Fibroblast of mammary gland (primary cell): ENCODE results near the gene DOK1.

Experiments used
- DNase-seq: peaks from one replicate; pipeline ENCODE4 v3.0.0-alpha.2; 2010; ENCODE audit warnings: low read depth
- H3K4me3 ChIP-seq: 2 replicates; pipeline ENCODE4 v1.5.1; 2011; ENCODE audit warnings: low read depth, mild to moderate bottlenecking, low read length, moderate library complexity; ENCODE audit not compliant: control insufficient read depth
- CTCF ChIP-seq: conservative IDR thresholded peaks from 2 replicates; pipeline ENCODE4 v1.5.1; 2011; ENCODE audit warnings: low read depth, low read length, inconsistent platforms; ENCODE audit not compliant: control insufficient read depth, insufficient read depth

The DOK1 gene

DNA sequence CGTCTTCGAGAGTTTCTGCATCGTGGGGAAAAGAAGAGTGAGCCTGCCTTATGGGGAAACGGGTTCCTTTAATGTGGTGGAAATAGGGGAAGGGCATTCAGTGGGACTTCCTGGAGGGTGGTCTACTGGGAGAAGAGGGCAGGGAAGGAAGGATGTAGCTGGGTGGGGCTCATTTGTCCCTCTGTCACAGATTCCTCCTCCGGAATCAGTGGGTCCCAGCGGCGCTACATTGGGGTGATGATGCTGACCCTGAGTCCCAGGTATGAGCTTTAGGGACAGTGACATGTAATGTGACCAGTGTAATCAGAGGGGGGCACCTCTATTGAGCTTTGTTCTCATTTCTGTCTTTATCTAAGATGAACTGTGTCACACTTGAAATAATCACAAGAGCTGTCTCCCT, 22.9 kb upstream of the DOK1 start:
- TF ChIP-seq CTCF, result no peak
- no peak for DNase-seq
- H3K4me3 ChIP-seq, result no peak overlapping the region

GRCh38 chr2:74532222-74532621, 22.3 kb upstream of the DOK1 start:
- peak; percentile 76 for DNase-seq
- TF ChIP-seq CTCF, result peak; percentile 38
- no peak overlapping the region for H3K4me3 ChIP-seq

DNA sequence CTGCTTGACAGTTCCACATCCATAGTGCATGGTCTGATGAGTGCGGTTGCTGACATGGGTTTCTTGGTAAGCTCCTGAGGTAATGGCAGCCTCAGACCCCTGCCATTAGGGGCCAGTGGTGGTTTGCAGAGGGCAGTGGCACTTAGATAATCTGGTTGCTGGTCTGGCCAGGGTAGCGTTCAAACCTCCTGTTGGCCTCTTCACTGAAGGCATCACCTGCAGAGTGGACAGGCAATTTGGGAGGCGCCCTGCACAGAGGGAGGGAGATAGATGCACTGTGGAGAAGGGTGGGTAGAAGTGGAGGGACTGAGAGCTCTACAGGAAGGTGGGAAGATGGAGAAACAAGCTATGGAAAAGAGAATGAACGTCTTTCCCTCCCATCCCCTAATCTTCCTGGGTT, 21.1 kb upstream of the DOK1 start:
- TF ChIP-seq CTCF, result no peak
- no peak overlapping the region for H3K4me3 ChIP-seq
- DNase-seq, result no peak

GRCh38 chr2:74534411-74534810, 20.1 kb upstream of the DOK1 start:
- no peak for TF ChIP-seq CTCF
- H3K4me3 ChIP-seq, result no peak overlapping the region
- no peak for DNase-seq

DNA sequence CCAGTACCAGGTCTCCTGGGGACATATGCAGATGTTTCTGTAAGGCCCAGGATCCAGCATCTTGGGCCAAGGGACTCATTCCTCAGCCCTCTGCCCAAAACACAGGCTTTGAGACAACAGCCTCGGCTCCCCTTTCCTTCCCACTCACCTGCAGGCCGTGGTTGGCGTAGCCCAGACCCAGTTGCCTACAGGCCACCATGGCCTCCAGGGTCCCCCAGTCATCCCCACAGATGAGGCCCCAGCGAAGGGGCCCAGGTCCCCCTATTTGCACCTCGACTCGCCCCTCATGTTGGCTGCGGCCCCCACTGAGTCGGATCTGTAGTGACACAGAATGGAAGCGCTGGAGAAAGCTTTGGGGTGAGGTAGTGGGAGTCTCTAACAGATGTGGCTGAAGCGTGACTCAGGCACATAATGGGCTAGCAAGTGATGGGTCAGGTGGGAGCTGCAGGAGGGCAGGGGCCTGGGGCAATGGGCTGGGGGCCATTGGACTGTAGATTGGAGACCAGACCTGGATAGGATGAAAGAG, 19.0 kb upstream of the DOK1 start:
- TF ChIP-seq CTCF, result no peak
- H3K4me3 ChIP-seq, result no peak overlapping the region
- DNase-seq, result no peak

DNA sequence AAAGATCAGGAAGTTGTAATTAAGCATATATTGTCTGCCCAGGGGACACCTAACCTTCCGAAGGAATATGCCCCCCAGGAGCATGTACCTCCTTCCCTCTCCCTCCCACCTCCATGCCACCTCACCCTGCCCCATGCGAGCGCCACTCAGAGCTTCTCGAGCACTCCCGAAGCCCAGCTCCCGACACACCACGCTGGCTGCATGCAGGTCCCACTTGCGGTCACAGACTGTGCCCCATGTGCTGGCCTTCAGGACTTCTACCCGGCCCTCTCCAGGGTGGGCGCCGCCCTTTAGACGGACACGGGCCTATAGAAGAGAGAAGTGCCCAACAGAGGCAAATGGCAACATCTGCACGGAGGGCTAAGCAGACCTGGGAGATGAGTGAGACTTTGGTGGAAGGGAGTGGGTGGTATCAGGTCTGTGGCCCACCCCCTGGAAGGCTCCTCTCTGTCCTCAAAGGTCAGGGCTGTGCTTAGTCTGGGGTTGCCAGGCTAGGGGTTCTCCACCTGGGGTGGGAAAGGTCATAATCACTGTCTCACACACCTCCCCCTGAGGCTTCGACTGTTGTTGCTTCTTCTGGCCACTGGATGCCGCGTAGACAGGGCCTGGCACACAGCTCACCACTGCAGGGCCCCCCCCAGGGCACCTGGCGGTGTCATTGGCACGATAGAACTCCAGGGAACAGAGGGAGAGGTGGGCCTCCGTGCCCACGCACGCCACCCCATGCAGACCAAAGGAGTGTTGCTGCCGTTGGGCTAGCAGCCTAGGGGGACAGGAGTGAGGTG, 18.2 kb upstream of the DOK1 start:
- DNase-seq, result no peak
- no peak overlapping the region for H3K4me3 ChIP-seq
- no peak for TF ChIP-seq CTCF
